Epithelial cell of esophagus (primary cell): Measurements from ENCODE around the gene HTRA3.
"Not testable (repeated sequence)": the region's sequence is repeated elsewhere in the genome, so short reads cannot be mapped to it uniquely, and the experiment has no call there.

Experiments
- DNase-seq: peaks from one replicate; pipeline ENCODE4 v3.0.0; 2010; ENCODE audit warnings: low read depth
- H3K4me3 ChIP-seq: 2 replicates; pipeline ENCODE4 v1.5.1; 2011; ENCODE audit warnings: mild to moderate bottlenecking, low read length, control low read depth
- TF ChIP-seq, protein P1 (sequence below): IDR thresholded peaks from 2 replicates; pipeline ENCODE4 v1.5.1; 2011; ENCODE audit warnings: low read depth, mild to moderate bottlenecking, low read length, control low read depth, inconsistent platforms; ENCODE audit not compliant: insufficient read depth; ENCODE audit errors: missing control alignments

Gene HTRA3

DNA sequence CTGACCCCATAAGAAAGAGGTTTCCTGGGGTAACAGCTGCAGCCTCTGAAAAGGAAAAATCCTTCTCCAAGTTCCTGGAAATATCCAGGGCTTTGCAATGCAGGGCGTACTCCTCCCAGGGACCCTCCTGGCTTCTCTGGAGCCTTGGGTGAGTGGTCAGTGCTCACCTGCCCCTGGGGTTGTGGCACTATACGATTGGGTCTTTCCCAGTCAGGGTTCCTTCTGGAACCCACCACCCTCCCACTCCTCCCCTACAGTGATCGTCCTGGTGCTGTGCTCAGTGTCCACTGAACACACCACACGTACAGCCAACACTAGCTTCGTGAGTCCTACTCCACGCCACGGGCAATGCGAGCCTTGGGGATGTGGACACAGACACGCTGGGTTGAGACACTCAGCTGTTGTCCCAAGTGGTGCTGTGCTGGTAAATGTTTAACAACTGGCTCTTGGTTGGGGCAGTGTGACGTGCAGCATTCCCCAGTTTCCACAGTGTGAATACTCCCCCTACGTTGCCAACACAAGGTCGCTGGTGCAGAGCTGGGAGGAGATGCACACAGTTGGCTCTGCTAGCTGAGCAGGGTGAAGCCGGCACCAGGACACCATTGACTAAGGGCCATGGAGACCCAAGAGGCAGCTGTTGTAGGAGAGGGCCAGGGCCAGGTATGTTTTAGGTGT lies 65.4 kb downstream of the HTRA3 start:
- DNase-seq, result no peak
- TF ChIP-seq, protein P1, sequence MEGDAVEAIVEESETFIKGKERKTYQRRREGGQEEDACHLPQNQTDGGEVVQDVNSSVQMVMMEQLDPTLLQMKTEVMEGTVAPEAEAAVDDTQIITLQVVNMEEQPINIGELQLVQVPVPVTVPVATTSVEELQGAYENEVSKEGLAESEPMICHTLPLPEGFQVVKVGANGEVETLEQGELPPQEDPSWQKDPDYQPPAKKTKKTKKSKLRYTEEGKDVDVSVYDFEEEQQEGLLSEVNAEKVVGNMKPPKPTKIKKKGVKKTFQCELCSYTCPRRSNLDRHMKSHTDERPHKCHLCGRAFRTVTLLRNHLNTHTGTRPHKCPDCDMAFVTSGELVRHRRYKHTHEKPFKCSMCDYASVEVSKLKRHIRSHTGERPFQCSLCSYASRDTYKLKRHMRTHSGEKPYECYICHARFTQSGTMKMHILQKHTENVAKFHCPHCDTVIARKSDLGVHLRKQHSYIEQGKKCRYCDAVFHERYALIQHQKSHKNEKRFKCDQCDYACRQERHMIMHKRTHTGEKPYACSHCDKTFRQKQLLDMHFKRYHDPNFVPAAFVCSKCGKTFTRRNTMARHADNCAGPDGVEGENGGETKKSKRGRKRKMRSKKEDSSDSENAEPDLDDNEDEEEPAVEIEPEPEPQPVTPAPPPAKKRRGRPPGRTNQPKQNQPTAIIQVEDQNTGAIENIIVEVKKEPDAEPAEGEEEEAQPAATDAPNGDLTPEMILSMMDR, result no peak
- H3K4me3 ChIP-seq, result no peak overlapping the region

GRCh38 chr4:8335848-8336247 lies 66.3 kb downstream of the HTRA3 start:
- DNase-seq, result no peak
- H3K4me3 ChIP-seq, result no peak overlapping the region
- TF ChIP-seq, protein P1, result no peak

DNA sequence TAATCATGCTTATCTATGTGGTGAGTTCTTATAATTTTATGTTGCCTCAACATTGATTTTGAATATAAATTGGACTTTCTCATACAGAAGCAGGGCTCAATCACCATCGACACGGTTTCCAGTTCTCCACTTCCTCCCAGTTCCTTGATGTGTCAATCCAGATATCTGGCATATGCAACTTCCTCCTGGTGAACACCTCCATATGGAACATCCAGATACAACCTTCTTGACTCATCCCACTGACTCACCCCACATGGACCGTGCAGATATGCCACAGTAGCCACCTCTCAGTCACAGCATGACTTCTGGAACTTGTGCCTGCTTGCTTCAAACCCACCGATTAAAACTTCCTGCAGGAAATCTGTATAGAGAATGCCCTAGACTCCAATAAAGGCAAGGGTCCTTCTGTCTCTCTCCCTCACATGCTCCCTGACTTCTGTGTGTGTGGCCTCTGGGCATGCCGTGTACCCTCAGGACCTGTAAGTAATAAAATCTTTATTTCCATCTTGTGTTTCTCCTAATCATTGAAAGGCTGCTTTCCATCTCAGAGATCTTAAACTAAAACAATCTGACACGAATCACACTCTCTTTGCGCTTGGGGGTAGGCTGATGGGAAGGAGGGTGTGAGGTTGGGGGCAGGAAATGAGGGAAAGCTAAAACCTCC lies 67.0 kb downstream of the HTRA3 start:
- DNase-seq, result peak; percentile 97
- TF ChIP-seq, protein P1, result no peak
- H3K4me3 ChIP-seq, result no peak overlapping the region

DNA sequence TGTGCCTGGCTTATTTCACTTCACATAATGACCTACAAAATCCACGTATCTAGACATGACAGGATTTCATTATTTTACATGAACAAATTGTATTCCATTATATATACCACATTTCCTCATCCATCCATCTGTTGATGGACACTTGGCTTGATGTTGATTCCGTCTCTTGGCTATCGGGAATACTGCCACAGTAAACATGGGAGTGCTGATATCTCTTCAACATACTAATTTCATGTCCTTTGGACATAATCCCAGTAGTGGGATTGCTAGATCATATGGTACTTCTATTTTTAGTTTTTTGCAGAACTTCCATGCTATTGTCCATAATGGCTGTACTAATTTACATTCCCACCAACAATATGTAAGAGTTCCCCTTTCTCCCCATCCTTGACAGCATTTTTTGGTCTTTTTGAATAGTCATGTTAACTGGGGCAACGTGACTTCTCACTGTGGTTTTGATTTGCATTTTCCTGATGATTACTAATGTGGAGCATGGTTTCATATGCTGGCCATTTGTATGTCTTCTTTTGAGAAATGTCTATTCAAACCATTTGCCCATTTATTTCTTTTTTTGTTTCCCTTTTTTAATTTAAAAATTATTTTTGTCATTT lies 68.9 kb downstream of the HTRA3 start:
- TF ChIP-seq, protein P1, result no peak
- no peak for DNase-seq
- H3K4me3 ChIP-seq, result no peak overlapping the region

- H3K4me3 ChIP-seq, result no peak overlapping the region
- TF ChIP-seq, protein P1, result no peak
- DNase-seq, result no peak
Measured at GRCh38 chr4:8340781-8341241, 71.3 kb downstream of the HTRA3 start.

DNA sequence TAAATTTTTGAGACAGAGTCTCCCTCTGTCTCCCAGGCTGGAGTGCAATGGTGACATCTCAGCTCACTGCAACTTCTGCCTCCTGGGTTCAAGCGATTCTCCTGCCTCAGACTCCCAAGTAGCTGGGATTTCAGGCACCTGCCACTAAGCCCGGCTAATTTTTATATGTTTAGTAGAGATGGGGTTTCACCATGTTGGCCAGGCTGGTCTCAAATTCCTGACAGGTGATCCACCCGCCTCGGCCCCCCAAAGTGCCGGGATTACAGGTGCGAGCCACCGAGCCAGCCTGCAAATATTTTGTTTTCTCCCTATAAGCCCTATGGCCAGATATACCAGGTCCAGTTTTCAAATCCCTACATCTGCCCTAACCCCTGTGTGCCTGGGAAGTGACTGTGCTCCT lies 71.7 kb downstream of the HTRA3 start:
- DNase-seq, H3K4me3 ChIP-seq: not testable (repeated sequence)

DNA sequence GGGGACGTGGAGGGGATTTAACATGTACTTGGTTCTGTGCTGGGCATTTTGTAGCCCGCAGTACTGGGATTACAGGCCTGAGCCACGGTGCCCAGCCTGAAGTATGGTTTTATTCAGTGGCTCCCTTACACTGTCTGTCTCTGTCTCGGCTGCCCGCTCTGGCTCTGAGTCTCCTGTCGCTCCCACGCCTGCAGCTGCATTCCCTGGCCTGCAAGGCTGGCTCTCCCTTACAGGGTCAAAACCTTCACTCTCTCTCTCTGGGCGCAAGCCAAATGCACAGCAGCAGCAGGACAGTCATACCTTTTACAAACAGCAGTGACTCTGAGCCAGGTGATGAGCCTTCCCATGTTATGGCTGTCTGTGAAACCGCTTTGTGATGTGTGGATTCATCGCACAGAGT lies 72.1 kb downstream of the HTRA3 start:
- H3K4me3 ChIP-seq, result no peak overlapping the region
- no peak for DNase-seq
- TF ChIP-seq, protein P1, result no peak
